Fibroblast of upper back skin (primary cell): ENCODE data around the gene NSMCE4A.
"Not testable (repeated sequence)": the region's sequence is repeated elsewhere in the genome, so short reads cannot be mapped to it uniquely, and the experiment has no call there.

Experiments
- DNase-seq: peaks from one replicate; pipeline ENCODE4 v3.0.0-alpha.2; 2013

NSMCE4A gene

GRCh38 chr10:121930268-121931085, 44.5 kb downstream of the NSMCE4A start:
- DNase-seq: not testable (repeated sequence)

- not testable (repeated sequence) for DNase-seq
Measured at GRCh38 chr10:121929585-121930267, 45.3 kb downstream of the NSMCE4A start.

- peak; percentile 13 for DNase-seq
Measured at GRCh38 chr10:121928528-121928884, 46.5 kb downstream of the NSMCE4A start.

GRCh38 chr10:121927841-121928527, 47.0 kb downstream of the NSMCE4A start, which contains the start of gene ATE1:
TSS of gene ATE1 (minus strand) at chr10:121928031. CDS start at chr10:121927949, 82 bp downstream.
- peak; percentile 93 for DNase-seq

GRCh38 chr10:121927318-121927840, 47.6 kb downstream of the NSMCE4A start:
- DNase-seq: peak; percentile 19

- DNase-seq: peak; percentile 1
Measured at GRCh38 chr10:121926671-121927317, 48.2 kb downstream of the NSMCE4A start.

GRCh38 chr10:121926157-121926556, 48.9 kb downstream of the NSMCE4A start:
- no peak for DNase-seq

- DNase-seq: no peak
Measured at GRCh38 chr10:121921238-121921931, 53.6 kb downstream of the NSMCE4A start.

GRCh38 chr10:121919666-121920065, 55.4 kb downstream of the NSMCE4A start:
- DNase-seq: no peak

GRCh38 chr10:121918800-121919199, 56.2 kb downstream of the NSMCE4A start:
- not testable (repeated sequence) for DNase-seq

- no peak for DNase-seq
Measured at GRCh38 chr10:121914661-121915060, 60.4 kb downstream of the NSMCE4A start.

GRCh38 chr10:121911421-121911697, 63.7 kb downstream of the NSMCE4A start:
- no peak for DNase-seq

- peak; percentile 16 for DNase-seq
Measured at GRCh38 chr10:121910673-121911420, 64.2 kb downstream of the NSMCE4A start.
